Lower lobe of right lung (tissue), 2 donors: ENCODE data around the gene SH3PXD2A. TPM values are rescaled to one million over a fixed set of nuclear protein-coding genes. Genes with fewer than 3 reads are reported as not detected.

Experiments
- ATAC-seq, 2 donors: fragments of 200-7000 bp; cut with Tn5 transposase; one replicate each; pipeline ENCODE4 v1.9.1; 2020 to 2022; ENCODE audit warnings: mild to moderate bottlenecking in 2 of 2, moderate library complexity in 2 of 2
- DNase-seq: peaks from one replicate; pipeline ENCODE4 v3.0.0-alpha.2; 2020
- H3K27ac ChIP-seq: fragments of 200-600 bp; one replicate; pipeline ENCODE4 v1.8.0; 2022
- H3K27me3 ChIP-seq: fragments of 200-600 bp; one replicate; pipeline ENCODE4 v1.8.0; 2022; ENCODE audit warnings: low read depth
- H3K36me3 ChIP-seq: fragments of 200-600 bp; one replicate; pipeline ENCODE4 v1.8.0; 2022; ENCODE audit warnings: mild to moderate bottlenecking
- H3K4me1 ChIP-seq: fragments of 200-600 bp; one replicate; pipeline ENCODE4 v1.8.0; 2022
- H3K4me3 ChIP-seq: fragments of 200-600 bp; one replicate; pipeline ENCODE4 v1.8.0; 2022; ENCODE audit warnings: mild to moderate bottlenecking
- H3K9me3 ChIP-seq: fragments of 200-600 bp; one replicate; pipeline ENCODE4 v1.8.0; 2022
- CTCF ChIP-seq: fragments of 200-600 bp; IDR thresholded peaks from one replicate; pipeline ENCODE4 v1.8.0; 2022; ENCODE audit warnings: antibody characterized with exemption, mild to moderate bottlenecking
- intact Hi-C: fragments of 100-400 bp; cut with DNase I; formaldehyde crosslinking; loops from one replicate; pipeline ENCODE4 v1.11.0; 2022
- total RNA-seq: library from RNA; stranded (reverse); fragmentation: NEBNext Ultra II Directional; extraction: Animal tissue kit (Norgen Biotek cat#: 25700); gene quantifications from one replicate; pipeline ENCODE4 v1.2.1, GENCODE V29; 2021
- donor health status: DM: no; HTN: yes; CAD: no; lungs with severe emphysema.

The SH3PXD2A gene
- total RNA-seq, 1 donor from 2014 or later = 34.8 TPM

- intact Hi-C loops = no loop called here
- H3K4me1 ChIP-seq = peaks cover 49% of the 10 kb centered on the region
- no peaks in the 10 kb centered on the region for H3K36me3 ChIP-seq
- H3K27me3 ChIP-seq = no peaks in the 10 kb centered on the region
- ATAC-seq (no peak), DNase-seq (no peak)
- no peak overlapping the region for H3K4me3 ChIP-seq
- no peak for TF ChIP-seq CTCF
- H3K9me3 ChIP-seq = no peaks in the 10 kb centered on the region
- no peak overlapping the region for H3K27ac ChIP-seq
Observed at GRCh38 chr10:103843045-103843444, 12.3 kb downstream of the SH3PXD2A start.

GRCh38 chr10:103842605-103843004 is 12.8 kb downstream of the SH3PXD2A start:
- DNase-seq = no peak
- Histone ChIP-seq H3K27ac (no peak overlapping the region), H3K9me3 (no peaks in the 10 kb centered on the region), H3K36me3 (no peaks in the 10 kb centered on the region), H3K27me3 (no peaks in the 10 kb centered on the region), H3K4me3 (no peak overlapping the region), H3K4me1 (peaks cover 49% of the 10 kb centered on the region)
- no peak for TF ChIP-seq CTCF
- intact Hi-C loops = no loop called here
- no peak for ATAC-seq

- Histone ChIP-seq H3K36me3 (no peaks in the 10 kb centered on the region), H3K4me1 (peaks cover 49% of the 10 kb centered on the region), H3K9me3 (no peaks in the 10 kb centered on the region), H3K4me3 (no peak overlapping the region), H3K27ac (no peak overlapping the region), H3K27me3 (no peaks in the 10 kb centered on the region)
- DNase-seq (no peak), ATAC-seq (no peak)
- intact Hi-C loops = no loop called here
- no peak for TF ChIP-seq CTCF
Observed at GRCh38 chr10:103841519-103841918, 13.9 kb downstream of the SH3PXD2A start.

GRCh38 chr10:103840740-103841070 is 14.7 kb downstream of the SH3PXD2A start:
- no peak for TF ChIP-seq CTCF
- no peaks in the 10 kb centered on the region for H3K36me3 ChIP-seq
- no peaks in the 10 kb centered on the region for H3K9me3 ChIP-seq
- peaks cover 52% of the 10 kb centered on the region for H3K4me1 ChIP-seq
- DNase-seq (no peak), ATAC-seq (no peak)
- intact Hi-C loops = no loop called here
- no peak overlapping the region for H3K4me3 ChIP-seq
- H3K27me3 ChIP-seq = no peaks in the 10 kb centered on the region
- H3K27ac ChIP-seq = peak overlapping the region; percentile 31

- intact Hi-C loops = no loop called here
- ATAC-seq = peak; percentile 70 to 73
- peaks cover 53% of the 10 kb centered on the region for H3K4me1 ChIP-seq
- no peaks in the 10 kb centered on the region for H3K36me3 ChIP-seq
- H3K27me3 ChIP-seq = no peaks in the 10 kb centered on the region
- H3K9me3 ChIP-seq = no peaks in the 10 kb centered on the region
- H3K4me3 ChIP-seq = no peak overlapping the region
- no peak for TF ChIP-seq CTCF
- H3K27ac ChIP-seq = peak overlapping the region; percentile 31
- peak; percentile 79 for DNase-seq
Observed at GRCh38 chr10:103839872-103840739, 15.3 kb downstream of the SH3PXD2A start.
